B cell (primary cell): ENCODE measurements around the gene GALNT7. TPM values are rescaled to one million over a fixed set of nuclear protein-coding genes. Genes with fewer than 3 reads are reported as not detected.

ENCODE experiments used
- ATAC-seq: fragments of 200-7000 bp; cut with Tn5 transposase; one replicate; pipeline ENCODE4 v1.10.0; 2021; ENCODE audit warnings: low read depth, mild to moderate bottlenecking, moderate number of reproducible peaks, moderate library complexity
- CTCF ChIA-PET: fragments of 350-600 bp; sonication (Branson Sonifier 250); formaldehyde crosslinking; loops from one replicate; lab custom pipeline; 2021; ENCODE audit warnings: antibody characterized with exemption, inconsistent platforms; lab: Charles Lee
- POLR2A ChIA-PET: fragments of 350-600 bp; sonication (Branson Sonifier 250); formaldehyde crosslinking; loops from one replicate; lab custom pipeline; 2021; ENCODE audit warnings: antibody characterized with exemption; lab: Charles Lee
- DNase-seq: peaks from one replicate; pipeline ENCODE4 v3.0.0; 2013
- H2AFZ ChIP-seq: 2 replicates; pipeline ENCODE4 v1.6.1; 2012; ENCODE audit warnings: mild to moderate bottlenecking, low read depth, low read length; ENCODE audit not compliant: insufficient read depth, poor library complexity, severe bottlenecking
- H3K27ac ChIP-seq, 2 donors: 1 replicate in 1 of 2; 2 replicates in 1 of 2; pipeline ENCODE4 v1.5.1; 2012 to 2013; ENCODE audit warnings: low read length in 2 of 2, mild to moderate bottlenecking in 2 of 2, moderate library complexity in 1 of 2
- H3K27me3 ChIP-seq, 4 experiments: fragments of 200-600 bp in 1 of 4; sonication (generic) in 1 of 4; replicated peaks in 1 of 4; 1 replicate in 2 of 4; 2 replicates in 2 of 4; pipeline versions ENCODE4 v1.6.1 to v1.7.0; 2013 to 2016; ENCODE audit warnings: low read length in 3 of 4, mild to moderate bottlenecking in 2 of 4, mixed read lengths in 1 of 4, moderate library complexity in 1 of 4; ENCODE audit not compliant: insufficient read depth in 4 of 4, control insufficient read depth in 3 of 4; ENCODE audit errors: control extremely low read depth in 1 of 4
- H3K36me3 ChIP-seq, 2 experiments: replicated peaks in 1 of 2; 1 replicate in 1 of 2; 2 replicates in 1 of 2; pipeline versions ENCODE4 v1.6.1 to v1.7.1; 2013; ENCODE audit warnings: low read length in 1 of 2; ENCODE audit not compliant: insufficient read depth in 2 of 2, control insufficient read depth in 1 of 2; ENCODE audit errors: control extremely low read depth in 1 of 2, extremely low read depth in 1 of 2
- H3K4me1 ChIP-seq, 2 donors: fragments of 200-600 bp in 1 of 2; sonication (generic) in 1 of 2; 1 replicate in 1 of 2; 2 replicates in 1 of 2; pipeline versions ENCODE4 v1.5.1 to v1.6.1; 2013 to 2017; ENCODE audit warnings: low read length in 2 of 2; ENCODE audit not compliant: control insufficient read depth in 2 of 2, insufficient read depth in 2 of 2
- H3K4me2 ChIP-seq: replicated peaks from 2 replicates; pipeline ENCODE3; 2012; ENCODE audit warnings: mild to moderate bottlenecking, low read depth, low read length; ENCODE audit not compliant: poor library complexity, severe bottlenecking
- H3K4me3 ChIP-seq, 5 experiments: fragments of 200-600 bp in 1 of 5; sonication (generic) in 1 of 5; 1 replicate in 3 of 5; 2 replicates in 2 of 5; pipeline versions ENCODE4 v1.5.1 to v1.7.0; 2011 to 2016; ENCODE audit warnings: low read length in 4 of 5, mild to moderate bottlenecking in 4 of 5, low read depth in 2 of 5, control low read depth in 1 of 5, moderate library complexity in 1 of 5; ENCODE audit not compliant: insufficient read depth in 1 of 5; ENCODE audit errors: control extremely low read depth in 1 of 5, extremely low read depth in 1 of 5
- H3K79me2 ChIP-seq: fragments of 200-600 bp; sonication (generic); one replicate; pipeline ENCODE4 v1.6.0; 2016; ENCODE audit warnings: low read length; ENCODE audit not compliant: control insufficient read depth, insufficient read depth
- H3K9ac ChIP-seq: fragments of 200-600 bp; sonication (generic); 2 replicates; pipeline ENCODE4 v1.6.1; 2017; ENCODE audit warnings: mild to moderate bottlenecking, low read length, moderate library complexity
- H3K9me3 ChIP-seq, 3 donors: one replicate each; pipeline versions ENCODE4 v1.6.1 to v1.7.1; 2013; ENCODE audit warnings: low read length in 2 of 3; ENCODE audit not compliant: control insufficient read depth in 2 of 3, insufficient read depth in 1 of 3; ENCODE audit errors: control extremely low read depth in 1 of 3
- H4K20me1 ChIP-seq: 2 replicates; pipeline ENCODE4 v1.6.0; 2012; ENCODE audit warnings: mild to moderate bottlenecking, low read length; ENCODE audit not compliant: insufficient read depth, control insufficient read depth, poor library complexity, severe bottlenecking
- H3K27ac Mint-ChIP-seq: one replicate; pipeline ENCODE4 v1.8.0; 2021; ENCODE audit warnings: mixed read lengths
- H3K27me3 Mint-ChIP-seq: one replicate; pipeline ENCODE4 v1.8.0; 2021; ENCODE audit warnings: mixed read lengths
- H3K4me1 Mint-ChIP-seq: one replicate; pipeline ENCODE4 v1.8.0; 2021; ENCODE audit warnings: mixed read lengths
- H3K4me3 Mint-ChIP-seq: one replicate; pipeline ENCODE4 v1.8.0; 2021; ENCODE audit warnings: mixed read lengths
- H3K9me3 Mint-ChIP-seq: one replicate; pipeline ENCODE4 v1.8.0; 2022; ENCODE audit warnings: mixed read lengths; ENCODE audit not compliant: insufficient read depth
- EZH2 ChIP-seq: IDR thresholded peaks from 2 replicates; pipeline ENCODE4 v1.6.1; 2012; ENCODE audit warnings: borderline replicate concordance, low read depth, mild to moderate bottlenecking, moderate library complexity, low read length; ENCODE audit not compliant: insufficient read depth, poor library complexity, severe bottlenecking
- WGBS: methylation state at CpG from one replicate; pipeline ENCODE4 v1.1.5; 2013; ENCODE audit warnings: missing lambda C conversion rate; ENCODE audit not compliant: insufficient coverage; 5-methylcytosine and 5-hydroxymethylcytosine counted together
- intact Hi-C: fragments of 100-400 bp; cut with micrococcal nuclease; formaldehyde crosslinking; loops from one replicate; pipeline ENCODE4 v1.10.0; 2022
- polyA plus RNA-seq: library from polyadenylated mRNA; depleted of rRNA; stranded (reverse); fragments of >200 nt; gene quantifications from 2 replicates; pipeline ENCODE4 v1.2.3, GENCODE V29; 2012
- total RNA-seq, 2 donors: library from RNA; stranded (reverse); fragments of 120-200 nt in 1 of 2; gene quantifications; 1 replicate in 1 of 2; 2 replicates in 1 of 2; pipeline versions ENCODE4 v1.2.3 to v1.2.4, GENCODE V29; 2013 to 2022
- TF ChIP-seq, protein P1 (sequence below): fragments of 200-600 bp; IDR thresholded peaks from one replicate; pipeline ENCODE4 v1.8.0; 2022; ENCODE audit warnings: antibody characterized with exemption, mild to moderate bottlenecking

Gene GALNT7
- total and polyA plus RNA-seq, 2 donors (not counting 1 experiment from before 2014, with no cell fraction given): 5.8 to 23.7 TPM

DNA sequence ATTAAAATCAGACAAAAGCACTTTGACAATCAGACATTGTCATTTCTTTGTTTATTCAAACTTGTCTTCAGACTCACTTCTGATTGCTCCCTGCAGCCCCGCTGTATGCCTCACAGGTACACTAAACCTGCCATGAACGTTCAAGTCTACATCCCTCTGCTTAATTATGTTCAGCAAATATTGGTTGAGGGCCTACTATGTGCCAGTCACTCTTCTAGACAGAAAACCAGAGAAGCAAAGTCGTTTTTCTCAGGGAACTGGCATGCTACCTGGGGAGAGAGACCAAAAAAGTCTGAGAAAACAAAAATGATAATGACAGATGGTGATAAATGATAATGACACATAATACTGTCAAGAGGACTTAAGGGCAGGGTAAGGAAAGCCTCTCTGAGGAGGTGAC lies 146.1 kb downstream of the GALNT7 start:
- no peak for ATAC-seq
- Histone ChIP-seq H2AFZ (no peak overlapping the region), H3K4me3 (no peak overlapping the region), H3K9ac (no peak overlapping the region), H4K20me1 (no peaks in the 10 kb centered on the region), H3K4me2 (no peak overlapping the region), H3K4me1 (no peaks in the 10 kb centered on the region), H3K36me3 (peaks cover 0 to 23% of the 10 kb centered on the region in 2 experiments), H3K27ac (no peak overlapping the region), H3K27me3 (no peaks in the 10 kb centered on the region), H3K79me2 (no peaks in the 10 kb centered on the region), H3K9me3 (no peaks in the 10 kb centered on the region)
- Mint-ChIP-seq H3K4me3 (no peak overlapping the region), H3K4me1 (no peaks in the 10 kb centered on the region), H3K27me3 (no peaks in the 10 kb centered on the region), H3K27ac (no peak overlapping the region), H3K9me3 (no peaks in the 10 kb centered on the region)
- CTCF ChIA-PET: interaction anchor here (2.3 to 2.6 kb wide), 2 partner anchors 13 to 106 kb away, joined by 8 to 15 read pairs; no protein-coding TSS in a partner anchor
- TF ChIP-seq, protein P1, sequence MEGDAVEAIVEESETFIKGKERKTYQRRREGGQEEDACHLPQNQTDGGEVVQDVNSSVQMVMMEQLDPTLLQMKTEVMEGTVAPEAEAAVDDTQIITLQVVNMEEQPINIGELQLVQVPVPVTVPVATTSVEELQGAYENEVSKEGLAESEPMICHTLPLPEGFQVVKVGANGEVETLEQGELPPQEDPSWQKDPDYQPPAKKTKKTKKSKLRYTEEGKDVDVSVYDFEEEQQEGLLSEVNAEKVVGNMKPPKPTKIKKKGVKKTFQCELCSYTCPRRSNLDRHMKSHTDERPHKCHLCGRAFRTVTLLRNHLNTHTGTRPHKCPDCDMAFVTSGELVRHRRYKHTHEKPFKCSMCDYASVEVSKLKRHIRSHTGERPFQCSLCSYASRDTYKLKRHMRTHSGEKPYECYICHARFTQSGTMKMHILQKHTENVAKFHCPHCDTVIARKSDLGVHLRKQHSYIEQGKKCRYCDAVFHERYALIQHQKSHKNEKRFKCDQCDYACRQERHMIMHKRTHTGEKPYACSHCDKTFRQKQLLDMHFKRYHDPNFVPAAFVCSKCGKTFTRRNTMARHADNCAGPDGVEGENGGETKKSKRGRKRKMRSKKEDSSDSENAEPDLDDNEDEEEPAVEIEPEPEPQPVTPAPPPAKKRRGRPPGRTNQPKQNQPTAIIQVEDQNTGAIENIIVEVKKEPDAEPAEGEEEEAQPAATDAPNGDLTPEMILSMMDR: no peak
- TF ChIP-seq EZH2: no peak
- intact Hi-C loops: loop anchor here (5.0 to 10.0 kb wide), 2 partner anchors 302 to 810 kb away; no protein-coding TSS in a partner anchor
- no peak for DNase-seq
- POLR2A ChIA-PET: no interaction called here
- WGBS: 93% methylated on average over 3 of the region's 3 CpGs

GRCh38 chr4:173316060-173316459 lies 147.4 kb downstream of the GALNT7 start:
- H3K9ac ChIP-seq: no peak overlapping the region
- TF ChIP-seq, protein P1: no peak
- no peak for TF ChIP-seq EZH2
- H3K4me2 ChIP-seq: no peak overlapping the region
- intact Hi-C loops: loop anchor here (5.0 to 10.0 kb wide), 2 partner anchors 304 to 809 kb away; no protein-coding TSS in a partner anchor
- H3K79me2 ChIP-seq: no peaks in the 10 kb centered on the region
- 100% methylated on average over 1 of the region's 2 CpGs for WGBS
- DNase-seq (no peak), ATAC-seq (no peak)
- Mint-ChIP-seq H3K4me3 (no peak overlapping the region), H3K27ac (no peak overlapping the region), H3K9me3 (no peaks in the 10 kb centered on the region), H3K27me3 (no peaks in the 10 kb centered on the region), H3K4me1 (no peaks in the 10 kb centered on the region)
- no peak overlapping the region for H2AFZ ChIP-seq
- CTCF ChIA-PET: interaction anchor here (1.5 to 9.6 kb wide), 2 partner anchors 10 to 100 kb away, joined by 5 to 307 read pairs; no protein-coding TSS in a partner anchor
- no peaks in the 10 kb centered on the region for H3K27me3 ChIP-seq
- peaks cover 0 to 24% of the 10 kb centered on the region in 2 experiments for H3K36me3 ChIP-seq
- H3K9me3 ChIP-seq: no peaks in the 10 kb centered on the region
- H4K20me1 ChIP-seq: no peaks in the 10 kb centered on the region
- no peaks in the 10 kb centered on the region for H3K4me1 ChIP-seq
- POLR2A ChIA-PET: no interaction called here
- no peak overlapping the region for H3K4me3 ChIP-seq
- H3K27ac ChIP-seq: no peak overlapping the region
